ENCODE measurements around the gene DCTN3.

Gene DCTN3

GRCh38 chr9:34575241-34575640 is 45.1 kb downstream of the DCTN3 start:
- no peak for DNase-seq (ENCODE audit: extremely low read depth in 1 of 2, low read depth in 1 of 2)

- no peak for DNase-seq (ENCODE audit: extremely low read depth in 1 of 2, low read depth in 1 of 2)
Measured at GRCh38 chr9:34574571-34574970, 45.7 kb downstream of the DCTN3 start.

GRCh38 chr9:34573599-34574325 is 46.5 kb downstream of the DCTN3 start:
- no peak for DNase-seq (ENCODE audit: extremely low read depth in 1 of 2, low read depth in 1 of 2)

GRCh38 chr9:34572628-34573027 is 47.7 kb downstream of the DCTN3 start:
- no peak for DNase-seq (ENCODE audit: extremely low read depth in 1 of 2, low read depth in 1 of 2)

GRCh38 chr9:34572092-34572491 is 48.2 kb downstream of the DCTN3 start:
- DNase-seq (ENCODE audit: extremely low read depth in 1 of 2, low read depth in 1 of 2) = no peak

- no peak for DNase-seq (ENCODE audit: extremely low read depth in 1 of 2, low read depth in 1 of 2)
Measured at GRCh38 chr9:34571481-34571810, 48.8 kb downstream of the DCTN3 start.

- no peak for DNase-seq (ENCODE audit: extremely low read depth in 1 of 2, low read depth in 1 of 2)
Measured at GRCh38 chr9:34570809-34571480, 49.4 kb downstream of the DCTN3 start.

GRCh38 chr9:34570376-34570775 is 49.9 kb downstream of the DCTN3 start:
- no peak for DNase-seq (ENCODE audit: extremely low read depth in 1 of 2, low read depth in 1 of 2)

- DNase-seq (ENCODE audit: extremely low read depth in 1 of 2, low read depth in 1 of 2) = no peak
Measured at GRCh38 chr9:34568774-34569173, 51.5 kb downstream of the DCTN3 start.

GRCh38 chr9:34568133-34568532 is 52.2 kb downstream of the DCTN3 start:
- DNase-seq (ENCODE audit: extremely low read depth in 1 of 2, low read depth in 1 of 2) = no peak

- DNase-seq (ENCODE audit: extremely low read depth in 1 of 2, low read depth in 1 of 2) = no peak
Measured at GRCh38 chr9:34566972-34567371, 53.3 kb downstream of the DCTN3 start.

- no peak for DNase-seq (ENCODE audit: extremely low read depth in 1 of 2, low read depth in 1 of 2)
Measured at GRCh38 chr9:34566322-34566721, 54.0 kb downstream of the DCTN3 start.

GRCh38 chr9:34565856-34566255 is 54.4 kb downstream of the DCTN3 start:
- no peak for DNase-seq (ENCODE audit: extremely low read depth in 1 of 2, low read depth in 1 of 2)

GRCh38 chr9:34564617-34565016 is 55.7 kb downstream of the DCTN3 start:
- no peak for DNase-seq (ENCODE audit: extremely low read depth in 1 of 2, low read depth in 1 of 2)
